LNCAP (cell line): ENCODE data around the gene NCOA6.

Experiments
- TF ChIP-seq, protein P1 (sequence below): fragments of 450-650 bp; IDR thresholded peaks from 2 replicates; pipeline ENCODE4 v1.5.1; 2017; ENCODE audit warnings: mild to moderate bottlenecking

NCOA6 gene

GRCh38 chr20:34824452-34824805 is 1.0 kb downstream of the NCOA6 start:
- TF ChIP-seq, protein P1, sequence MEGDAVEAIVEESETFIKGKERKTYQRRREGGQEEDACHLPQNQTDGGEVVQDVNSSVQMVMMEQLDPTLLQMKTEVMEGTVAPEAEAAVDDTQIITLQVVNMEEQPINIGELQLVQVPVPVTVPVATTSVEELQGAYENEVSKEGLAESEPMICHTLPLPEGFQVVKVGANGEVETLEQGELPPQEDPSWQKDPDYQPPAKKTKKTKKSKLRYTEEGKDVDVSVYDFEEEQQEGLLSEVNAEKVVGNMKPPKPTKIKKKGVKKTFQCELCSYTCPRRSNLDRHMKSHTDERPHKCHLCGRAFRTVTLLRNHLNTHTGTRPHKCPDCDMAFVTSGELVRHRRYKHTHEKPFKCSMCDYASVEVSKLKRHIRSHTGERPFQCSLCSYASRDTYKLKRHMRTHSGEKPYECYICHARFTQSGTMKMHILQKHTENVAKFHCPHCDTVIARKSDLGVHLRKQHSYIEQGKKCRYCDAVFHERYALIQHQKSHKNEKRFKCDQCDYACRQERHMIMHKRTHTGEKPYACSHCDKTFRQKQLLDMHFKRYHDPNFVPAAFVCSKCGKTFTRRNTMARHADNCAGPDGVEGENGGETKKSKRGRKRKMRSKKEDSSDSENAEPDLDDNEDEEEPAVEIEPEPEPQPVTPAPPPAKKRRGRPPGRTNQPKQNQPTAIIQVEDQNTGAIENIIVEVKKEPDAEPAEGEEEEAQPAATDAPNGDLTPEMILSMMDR: no peak

DNA sequence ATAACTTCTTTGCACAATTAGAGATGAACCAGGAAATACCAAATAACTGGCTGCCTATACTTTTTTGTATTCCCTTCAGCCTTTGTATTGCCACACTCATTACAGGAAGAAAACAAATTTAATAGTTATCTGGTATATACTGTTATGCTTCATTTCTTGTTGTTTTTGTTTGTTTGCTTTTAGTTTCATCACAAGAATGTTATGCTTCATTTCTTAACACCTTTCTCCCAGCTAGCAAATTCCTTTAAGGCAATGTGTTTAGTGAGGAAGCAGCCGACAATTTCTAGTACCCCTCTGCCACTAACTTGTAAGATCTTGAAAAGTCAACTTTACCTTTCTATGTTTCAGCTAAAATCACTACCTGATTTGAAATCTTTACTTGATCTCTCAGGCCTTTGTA is 1.4 kb downstream of the NCOA6 start:
- TF ChIP-seq, protein P1: no peak

DNA sequence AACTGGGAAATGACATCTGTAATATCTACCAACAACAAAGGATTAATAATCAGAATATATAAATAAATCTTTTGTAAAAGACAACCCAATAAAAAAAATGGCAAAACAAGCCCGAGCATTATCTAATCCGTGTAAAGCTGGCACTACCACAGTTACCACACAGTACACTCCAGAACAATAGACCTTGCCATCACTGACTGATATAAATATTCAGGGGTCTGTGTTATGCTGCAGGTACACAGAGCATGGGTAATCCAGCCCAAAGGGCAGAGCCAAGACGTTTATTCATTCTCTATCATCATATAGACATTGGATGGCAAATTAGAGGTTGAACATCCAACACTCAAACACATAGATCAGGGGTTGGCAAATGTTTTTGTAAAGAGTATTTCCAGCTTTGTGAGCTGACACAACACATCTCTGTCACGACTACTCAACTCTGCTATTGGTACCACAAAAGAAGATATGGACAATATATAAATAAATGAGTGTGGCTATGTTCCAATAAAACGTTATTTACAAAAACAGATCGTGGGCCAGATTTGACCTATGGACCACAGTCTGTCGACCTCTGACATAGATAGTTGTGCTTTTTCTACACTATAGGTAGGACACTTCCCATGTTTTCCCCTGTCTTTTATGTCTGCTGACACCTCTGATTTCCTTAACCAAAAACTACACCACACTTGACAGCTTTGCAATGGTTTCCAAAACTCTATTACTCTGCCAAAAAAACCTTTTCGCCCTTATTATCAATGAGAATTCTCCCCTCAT is 4.5 kb downstream of the NCOA6 start:
- TF ChIP-seq, protein P1: no peak

- TF ChIP-seq, protein P1: no peak
Observed at GRCh38 chr20:34817801-34818200, 7.7 kb downstream of the NCOA6 start.

GRCh38 chr20:34817072-34817471 is 8.4 kb downstream of the NCOA6 start:
- TF ChIP-seq, protein P1: no peak

DNA sequence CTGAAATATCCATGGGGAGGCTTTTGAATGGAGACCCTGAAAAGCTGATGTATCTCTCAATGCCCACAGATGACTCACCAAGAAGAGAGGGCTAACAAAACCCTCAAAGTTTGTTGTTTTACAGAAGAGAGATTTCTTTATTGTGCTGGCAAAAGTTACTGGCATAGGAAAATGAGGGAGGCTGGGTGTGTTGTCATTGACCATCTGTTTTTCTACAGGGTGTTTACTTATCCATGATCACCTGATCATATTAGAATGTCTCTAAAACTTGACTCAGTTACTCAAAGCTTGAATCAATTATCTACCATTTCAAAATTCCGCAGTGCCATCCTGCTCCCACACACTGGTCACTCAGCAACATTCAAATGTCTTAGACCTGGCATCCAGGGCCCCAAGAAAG is 9.8 kb downstream of the NCOA6 start:
- TF ChIP-seq, protein P1: no peak

DNA sequence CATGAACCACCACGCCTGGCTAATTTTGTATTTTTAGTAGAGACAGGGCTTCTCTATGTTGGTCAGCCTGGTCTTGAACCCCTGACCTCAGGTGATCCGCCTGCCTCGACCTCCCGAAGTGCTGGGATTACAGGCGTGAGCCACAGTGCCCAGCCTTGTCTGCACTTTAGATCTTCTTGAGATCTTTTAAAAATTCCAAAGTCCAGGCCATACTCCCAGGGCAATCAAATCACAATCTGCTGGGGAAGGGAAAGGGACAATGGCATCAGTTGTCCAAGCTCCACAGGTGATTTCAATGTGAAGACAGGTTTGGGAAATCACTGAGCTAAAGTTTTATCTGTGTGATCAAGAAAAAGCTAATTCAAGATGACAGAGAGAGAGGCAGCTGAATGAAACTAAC is 16.9 kb downstream of the NCOA6 start:
- TF ChIP-seq, protein P1: no peak

DNA sequence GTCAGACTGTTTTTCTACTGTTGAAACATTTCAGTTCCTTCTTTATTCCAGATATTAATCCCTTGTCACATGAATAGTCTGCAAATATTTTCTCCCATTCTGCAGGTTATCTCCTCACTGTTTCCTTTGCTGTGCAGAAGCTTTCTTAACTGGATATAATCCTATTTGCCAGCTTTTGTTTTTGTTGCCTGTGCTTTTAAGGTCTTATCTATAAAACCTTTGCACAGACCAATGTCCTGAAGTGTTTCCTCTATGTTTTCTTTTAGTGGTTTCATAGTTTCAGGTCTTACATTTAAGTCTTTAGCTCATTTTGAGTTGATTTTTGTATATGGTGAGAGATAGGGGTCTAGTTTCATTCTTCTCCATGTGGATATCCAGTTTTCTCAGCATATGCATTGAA is 19.2 kb downstream of the NCOA6 start:
- TF ChIP-seq, protein P1: no peak
